Left forelimb (tissue), 1 donor: ENCODE data around the gene ULBP2.
"Not testable (repeated sequence)": the region's sequence is repeated elsewhere in the genome, so short reads cannot be mapped to it uniquely, and the experiment has no call there.

ENCODE experiments used
- DNase-seq: peaks from one replicate; pipeline ENCODE4 v3.0.0-alpha.2; 2018; ENCODE audit warnings: low spot score

Gene ULBP2

DNA sequence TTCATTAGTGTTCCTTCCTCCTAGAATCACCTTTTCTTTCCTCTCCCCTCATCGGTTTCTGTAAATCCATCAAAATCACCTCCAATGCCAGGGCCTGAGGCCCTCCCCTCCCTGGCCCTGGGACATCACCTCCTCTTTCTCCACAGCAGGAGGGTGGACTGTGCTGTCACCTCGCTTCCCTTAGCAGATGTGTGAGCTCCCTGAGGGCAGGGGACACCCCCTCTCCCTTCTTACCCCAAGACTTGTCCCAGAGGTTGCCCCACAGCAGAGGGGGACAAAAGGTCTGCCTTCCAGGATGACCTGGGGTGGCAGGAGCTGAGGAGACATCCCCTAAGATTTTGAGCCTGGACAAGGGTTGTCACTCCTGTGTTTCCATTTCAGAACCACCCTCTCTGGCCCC is 27.8 kb downstream of the ULBP2 start:
- no peak for DNase-seq

DNA sequence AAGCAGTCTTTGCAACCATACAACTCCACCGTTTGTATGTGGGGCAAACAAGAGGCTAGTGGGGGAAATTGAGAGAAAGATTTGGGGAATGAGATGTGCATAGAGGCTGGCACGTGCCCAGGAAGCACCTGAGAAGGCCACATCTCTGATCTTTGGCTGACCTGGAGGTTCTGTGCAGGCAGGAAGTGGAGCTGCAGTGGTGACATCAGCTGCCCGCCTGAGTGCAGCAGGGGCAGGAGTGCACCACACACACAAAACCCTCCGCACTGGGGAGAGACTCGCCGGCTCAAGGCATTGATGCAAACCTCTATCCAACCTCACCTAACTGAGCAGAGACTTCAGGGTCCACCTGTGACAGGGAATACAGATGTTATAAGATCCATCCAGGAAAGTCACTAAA is 32.6 kb downstream of the ULBP2 start:
- DNase-seq = not testable (repeated sequence)

GRCh38 chr6:149974825-149975224 is 33.0 kb downstream of the ULBP2 start:
- no peak for DNase-seq

GRCh38 chr6:149975400-149975799 is 33.6 kb downstream of the ULBP2 start:
- DNase-seq = no peak

GRCh38 chr6:149977221-149977620 is 35.4 kb downstream of the ULBP2 start:
- no peak for DNase-seq

DNA sequence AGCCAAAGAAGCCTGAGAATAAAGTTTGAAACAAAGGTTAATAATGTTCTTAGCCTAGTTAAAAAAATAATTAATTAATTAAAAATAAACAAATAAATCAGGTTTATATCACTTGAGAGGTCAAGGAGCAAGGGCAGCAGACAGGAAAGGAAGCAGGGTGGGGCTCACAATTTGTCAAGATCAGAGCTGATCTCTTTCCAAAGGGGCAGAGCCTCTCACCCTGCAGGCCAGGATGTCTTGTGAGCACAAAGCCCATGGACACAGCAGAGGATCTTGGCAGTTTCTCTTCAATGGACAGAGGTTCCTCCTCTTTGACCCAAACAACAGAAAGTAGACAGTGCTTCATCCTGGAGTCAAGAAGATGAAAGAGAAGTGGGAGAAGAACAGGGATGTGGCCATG is 36.8 kb downstream of the ULBP2 start:
- peak; percentile 22 for DNase-seq

DNA sequence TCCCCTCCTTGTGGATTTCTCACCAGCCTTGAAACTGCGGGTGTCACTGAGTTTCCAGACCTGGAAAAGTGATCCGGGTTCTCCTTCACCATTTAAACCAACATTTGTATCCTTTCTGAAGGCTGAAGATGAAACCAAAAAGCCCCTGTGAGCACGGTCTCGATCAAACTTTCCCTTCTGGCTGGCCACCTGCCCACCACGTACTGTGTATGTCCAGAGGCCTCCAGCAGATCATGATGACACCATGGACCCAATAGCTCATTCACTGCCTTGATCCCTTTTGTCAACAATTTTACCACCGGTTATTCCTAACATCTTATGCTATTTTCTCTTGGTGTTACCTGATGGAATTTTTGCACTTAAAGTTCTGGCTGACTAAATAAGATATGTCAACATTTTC is 37.5 kb downstream of the ULBP2 start:
- DNase-seq = no peak

- no peak for DNase-seq
Observed at GRCh38 chr6:149983145-149983544, 41.3 kb downstream of the ULBP2 start.

DNA sequence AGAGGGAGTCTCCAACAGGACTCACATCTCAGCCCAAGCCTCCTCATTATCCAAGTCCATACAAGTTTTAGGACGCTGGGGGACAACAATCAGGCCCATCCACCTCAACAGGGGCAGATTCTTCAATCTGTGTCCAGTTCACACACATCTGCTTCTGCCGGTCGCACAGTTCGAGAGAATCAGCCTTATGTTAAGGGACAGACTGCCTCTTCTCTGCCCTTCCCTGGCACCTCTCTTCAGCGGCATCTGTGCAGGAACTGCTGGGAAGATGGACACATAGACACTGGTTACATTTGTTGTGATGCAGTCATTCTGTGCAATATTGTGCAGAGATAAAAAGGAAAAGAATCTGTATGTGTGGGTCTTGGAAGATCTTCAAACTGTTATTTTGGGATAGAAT is 43.0 kb downstream of the ULBP2 start:
- peak; percentile 53 for DNase-seq

DNA sequence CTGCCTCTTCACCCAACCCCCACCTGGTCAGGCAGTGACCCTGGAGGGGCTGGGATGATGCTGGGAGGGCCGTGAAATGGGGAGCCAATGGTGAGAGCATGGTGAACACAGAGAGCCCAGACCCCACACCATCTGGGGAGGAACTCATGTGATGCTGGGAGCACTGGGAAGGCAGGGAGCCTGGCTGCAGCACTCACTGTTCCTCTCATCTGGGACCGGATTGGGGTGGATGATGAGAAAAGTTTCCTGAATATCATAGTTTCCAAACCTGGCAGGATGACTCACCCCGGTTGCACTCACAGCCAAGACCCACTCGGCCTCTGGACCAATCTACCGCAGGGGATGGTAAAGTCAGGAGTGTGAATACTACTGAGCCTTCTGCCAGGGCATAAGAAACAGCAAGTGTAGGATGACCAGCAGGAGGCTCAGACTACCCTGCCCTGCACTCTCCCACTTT is 43.7 kb downstream of the ULBP2 start:
- DNase-seq = peak; percentile 54

- DNase-seq = no peak
Observed at GRCh38 chr6:149987602-149988107, 45.8 kb downstream of the ULBP2 start.

DNA sequence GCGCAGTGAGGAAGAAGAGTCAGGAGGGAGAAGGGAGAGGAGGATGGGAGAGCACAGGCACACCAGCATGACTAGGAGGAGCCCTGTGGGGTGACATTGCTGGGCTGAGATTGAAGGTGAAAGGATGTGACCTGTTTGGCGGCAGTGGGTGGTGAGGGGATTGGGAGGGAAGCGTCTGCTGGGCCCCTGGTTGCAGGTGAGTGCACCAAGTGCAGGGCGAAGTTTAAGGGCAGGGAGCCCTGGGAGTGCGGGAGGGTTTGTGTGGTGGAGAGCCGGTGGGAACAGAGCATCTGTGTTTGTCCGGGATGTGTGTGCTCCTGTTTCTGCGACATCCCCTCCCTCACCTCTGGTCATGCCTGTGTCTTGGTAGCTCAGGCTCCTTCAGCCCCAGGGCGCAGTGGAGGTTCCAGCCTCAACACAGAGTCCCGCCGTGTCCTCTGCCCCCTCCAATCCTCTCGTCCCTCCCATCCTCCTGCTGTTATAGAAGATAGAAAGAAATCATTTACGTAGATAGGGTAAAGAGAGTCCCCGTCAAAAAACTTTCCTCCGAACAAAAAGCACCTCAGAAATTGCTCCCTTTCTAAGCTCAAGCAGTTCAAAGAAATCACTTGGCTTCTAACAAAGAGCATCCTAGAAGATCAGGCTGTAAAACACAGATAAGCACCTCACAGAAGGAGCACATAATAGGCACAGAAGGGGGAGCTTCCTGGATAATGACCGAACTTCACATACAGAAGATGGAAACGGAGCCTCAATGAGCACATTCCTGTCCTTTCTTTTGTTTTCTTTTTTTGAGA is 46.9 kb downstream of the ULBP2 start:
- peak; percentile 44 for DNase-seq

DNA sequence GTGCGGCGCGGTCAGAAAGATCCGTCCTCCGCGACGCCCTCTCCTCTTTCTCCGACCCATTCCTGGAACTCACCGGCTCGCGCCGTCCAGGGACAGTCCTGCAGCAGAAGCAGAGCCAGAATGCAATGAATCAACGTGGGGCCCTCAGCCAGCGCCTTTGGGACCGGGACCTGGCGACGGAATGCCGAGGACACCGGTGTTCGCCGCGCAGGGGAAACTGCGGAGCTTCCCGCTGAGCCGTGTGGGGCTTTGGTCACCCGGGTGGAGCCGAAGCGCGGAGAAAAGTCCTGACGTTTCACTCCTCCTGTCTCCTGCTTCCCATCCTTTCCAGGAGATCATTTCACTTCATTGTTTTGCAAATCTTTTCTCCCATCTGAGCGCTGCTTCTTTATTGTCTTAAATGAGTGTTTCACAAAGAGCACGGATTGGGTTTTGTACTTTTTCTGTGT is 48.4 kb downstream of the ULBP2 start:
- DNase-seq = no peak

GRCh38 chr6:149990661-149991471 is 49.1 kb downstream of the ULBP2 start:
- DNase-seq = no peak

DNA sequence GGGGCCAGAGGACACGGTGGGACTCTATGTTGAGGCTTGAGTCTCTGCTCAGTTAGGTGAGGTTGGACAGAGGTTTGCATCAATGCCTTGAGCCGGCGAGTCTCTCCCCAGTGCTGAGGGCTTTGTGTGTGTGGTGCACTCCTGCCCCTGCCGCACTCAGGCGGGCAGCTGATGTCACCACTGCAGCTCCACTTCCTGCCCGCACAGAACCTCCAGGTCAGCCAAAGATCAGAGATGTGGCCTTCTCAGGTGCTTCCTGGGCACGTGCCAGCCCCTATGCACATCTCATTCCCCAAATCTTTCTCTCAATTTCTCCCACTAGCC is 49.6 kb downstream of the ULBP2 start:
- DNase-seq = not testable (repeated sequence)

- no peak for DNase-seq
Observed at GRCh38 chr6:149991838-149992237, 50.0 kb downstream of the ULBP2 start.

- no peak for DNase-seq
Observed at GRCh38 chr6:149995235-149995750, 53.5 kb downstream of the ULBP2 start.

- no peak for DNase-seq
Observed at GRCh38 chr6:149995971-149996370, 54.2 kb downstream of the ULBP2 start.
